Hindlimb muscle (tissue), 1 donor: ENCODE data around the gene GRIN3A. TPM values are rescaled to one million over a fixed set of nuclear protein-coding genes. Genes with fewer than 3 reads are reported as not detected.
"Not testable (repeated sequence)": the region's sequence is repeated elsewhere in the genome, so short reads cannot be mapped to it uniquely, and the experiment has no call there.

Source experiments
- DNase-seq: peaks from one replicate; pipeline ENCODE4 v3.0.0-alpha.2; 2013
- polyA plus RNA-seq: library from polyadenylated mRNA; unstranded; fragments of 120-200 nt; gene quantifications from one replicate; pipeline ENCODE4 v1.2.1, GENCODE V29; 2013; ENCODE audit not compliant: insufficient read length

The GRIN3A gene
- polyA plus RNA-seq, 1 donor, result 0.98 TPM

- no peak for DNase-seq
These were observed 163.6 kb downstream of the GRIN3A start for GRCh38 chr9:101574731-101575333.

GRCh38 chr9:101572316-101572715, 166.1 kb downstream of the GRIN3A start:
- no peak for DNase-seq

- DNase-seq, result no peak
These were observed 167.3 kb downstream of the GRIN3A start for GRCh38 chr9:101571114-101571513.

GRCh38 chr9:101569741-101570501, 168.5 kb downstream of the GRIN3A start:
- DNase-seq, result no peak

DNA sequence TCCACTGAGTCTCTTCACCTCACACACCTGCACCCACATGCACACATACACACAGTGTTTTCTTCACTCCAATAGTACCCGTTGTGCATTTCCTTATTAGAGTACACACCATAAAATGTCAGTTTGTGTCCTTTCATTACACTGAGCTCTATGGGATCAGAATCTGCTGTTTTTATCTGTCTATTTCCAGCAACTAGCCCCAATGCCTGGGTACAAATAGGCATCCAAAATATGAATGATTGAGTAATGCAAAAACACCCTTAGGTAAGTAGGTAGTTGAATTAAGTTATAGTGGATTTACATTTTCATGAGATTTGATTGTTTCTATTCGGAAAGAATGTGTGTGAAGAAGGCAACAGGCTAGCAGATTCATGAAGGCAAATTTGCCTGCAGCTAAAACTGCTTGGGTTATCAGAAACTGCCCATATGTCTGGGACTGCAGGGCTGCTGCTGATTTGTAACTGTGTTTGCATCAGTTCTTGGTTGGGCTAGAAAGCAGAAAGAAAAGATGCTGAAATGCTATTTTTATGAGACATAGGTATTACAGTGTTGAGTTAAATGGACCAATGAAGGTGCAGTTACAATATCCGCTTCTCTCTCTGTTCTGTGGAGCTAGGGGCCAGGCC, 170.6 kb downstream of the GRIN3A start:
- no peak for DNase-seq

- DNase-seq, result no peak
These were observed 171.3 kb downstream of the GRIN3A start for GRCh38 chr9:101566904-101567724.

GRCh38 chr9:101564252-101564651, 174.2 kb downstream of the GRIN3A start:
- DNase-seq, result no peak

- DNase-seq, result no peak
These were observed 175.5 kb downstream of the GRIN3A start for GRCh38 chr9:101562966-101563365.

- no peak for DNase-seq
These were observed 176.7 kb downstream of the GRIN3A start for GRCh38 chr9:101561740-101562139.

- not testable (repeated sequence) for DNase-seq
These were observed 188.9 kb downstream of the GRIN3A start for GRCh38 chr9:101549472-101550098.

- DNase-seq, result no peak
These were observed 195.2 kb downstream of the GRIN3A start for GRCh38 chr9:101543098-101543735.

DNA sequence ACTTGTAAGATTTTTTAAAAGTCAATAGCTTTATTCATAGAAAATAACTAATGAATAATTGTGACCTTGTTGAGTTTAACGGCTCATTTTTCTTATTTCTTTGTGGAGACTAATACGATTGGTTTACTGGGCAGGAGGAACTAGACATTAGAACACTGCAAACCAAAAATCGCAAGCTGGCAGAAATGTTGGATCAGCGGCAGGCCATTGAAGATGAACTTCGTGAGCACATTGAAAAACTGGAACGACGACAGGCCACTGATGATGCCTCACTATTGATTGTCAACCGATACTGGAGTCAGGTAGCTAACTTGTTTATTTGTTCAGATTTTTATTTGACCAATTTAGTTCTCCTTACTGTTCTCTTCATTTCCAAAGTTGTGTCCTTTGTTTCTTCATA, 198.4 kb downstream of the GRIN3A start:
- DNase-seq, result no peak

DNA sequence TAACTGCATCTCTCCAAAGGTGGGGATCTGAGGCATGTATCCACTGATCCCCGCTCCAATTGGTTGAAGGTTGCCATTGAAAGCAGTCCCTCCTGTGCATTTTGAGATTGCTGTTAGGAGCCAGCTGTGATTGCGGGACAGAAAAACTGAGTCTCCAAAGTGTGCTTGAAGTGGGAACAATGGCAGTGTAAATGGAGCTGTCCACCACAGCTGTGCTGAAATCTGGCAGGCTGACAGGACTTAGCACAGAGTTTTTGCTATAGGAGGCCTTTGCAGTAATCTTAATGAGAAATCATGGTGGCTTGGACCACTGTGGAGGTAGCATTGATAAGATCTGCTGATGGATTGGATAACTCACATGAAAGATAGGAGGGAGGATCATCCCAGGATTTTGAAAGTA, 201.5 kb downstream of the GRIN3A start:
- DNase-seq, result peak; percentile 19

DNA sequence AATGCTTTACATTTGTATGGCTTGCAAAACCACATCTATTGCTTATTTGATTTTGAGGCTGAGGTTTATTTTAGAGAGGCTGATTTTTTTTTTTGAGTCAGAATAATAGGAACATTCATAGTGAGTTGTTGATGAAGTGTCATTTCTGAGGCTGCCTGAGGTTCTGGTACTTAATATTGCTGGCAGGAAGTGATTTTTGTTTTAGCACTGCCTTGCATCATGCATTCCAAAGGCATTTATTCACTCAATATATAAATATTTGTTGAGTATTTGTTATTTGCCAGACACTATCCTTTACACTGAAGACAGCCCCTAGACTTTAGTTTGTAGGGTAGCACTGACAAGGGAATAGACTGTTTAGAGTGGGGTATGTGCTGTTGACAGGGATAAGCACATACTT, 202.1 kb downstream of the GRIN3A start:
- DNase-seq, result no peak

DNA sequence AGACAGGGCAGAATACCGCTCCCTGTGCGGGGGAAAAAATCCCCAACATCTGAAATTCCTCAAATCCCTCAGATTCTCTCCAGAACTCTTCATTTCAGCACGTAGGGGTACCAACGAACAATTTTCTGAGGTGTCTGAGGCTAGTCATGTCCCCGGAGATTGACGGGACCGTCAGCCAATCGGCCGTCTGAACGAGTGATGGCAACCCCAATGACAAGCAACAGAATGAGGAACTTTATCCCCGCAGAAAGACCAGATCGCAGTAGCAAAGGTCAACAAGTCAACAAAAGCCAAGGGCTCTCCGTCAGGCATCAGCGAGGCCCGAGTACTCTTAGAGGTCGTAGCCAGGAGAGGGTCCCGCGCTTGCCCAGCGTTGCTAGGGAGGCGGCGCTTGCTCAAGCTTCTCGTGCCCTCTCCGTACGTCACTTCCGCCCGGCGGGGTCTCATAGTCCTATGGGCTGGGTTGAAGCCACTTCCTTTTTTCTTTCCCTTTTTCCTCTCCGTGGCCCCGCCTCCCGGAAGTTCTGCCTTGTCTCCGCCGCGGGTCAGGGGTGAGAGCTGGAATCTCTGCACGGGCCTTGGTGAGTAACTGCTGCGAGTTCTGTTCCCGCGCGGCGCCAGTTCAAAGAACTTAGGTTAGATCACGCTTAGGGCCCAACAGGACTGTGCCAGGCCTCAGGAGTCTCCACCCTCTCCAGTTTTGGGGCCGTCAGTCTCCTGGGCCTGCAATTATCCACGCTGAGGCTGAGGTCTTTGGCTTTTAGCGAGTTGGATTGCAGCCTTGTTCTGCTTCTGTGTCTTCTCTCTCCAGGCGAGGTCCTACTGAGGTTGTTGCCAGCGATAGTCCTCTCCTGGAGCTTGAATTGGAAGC, 204.9 kb downstream of the GRIN3A start, which contains the start of gene RNF20:
Gene RNF20 (plus strand): TSS at position 520 of the 871 bp plus-strand sequence. CDS start 1,571 bp downstream, outside the sequence.
- DNase-seq, result peak; percentile 99

DNA sequence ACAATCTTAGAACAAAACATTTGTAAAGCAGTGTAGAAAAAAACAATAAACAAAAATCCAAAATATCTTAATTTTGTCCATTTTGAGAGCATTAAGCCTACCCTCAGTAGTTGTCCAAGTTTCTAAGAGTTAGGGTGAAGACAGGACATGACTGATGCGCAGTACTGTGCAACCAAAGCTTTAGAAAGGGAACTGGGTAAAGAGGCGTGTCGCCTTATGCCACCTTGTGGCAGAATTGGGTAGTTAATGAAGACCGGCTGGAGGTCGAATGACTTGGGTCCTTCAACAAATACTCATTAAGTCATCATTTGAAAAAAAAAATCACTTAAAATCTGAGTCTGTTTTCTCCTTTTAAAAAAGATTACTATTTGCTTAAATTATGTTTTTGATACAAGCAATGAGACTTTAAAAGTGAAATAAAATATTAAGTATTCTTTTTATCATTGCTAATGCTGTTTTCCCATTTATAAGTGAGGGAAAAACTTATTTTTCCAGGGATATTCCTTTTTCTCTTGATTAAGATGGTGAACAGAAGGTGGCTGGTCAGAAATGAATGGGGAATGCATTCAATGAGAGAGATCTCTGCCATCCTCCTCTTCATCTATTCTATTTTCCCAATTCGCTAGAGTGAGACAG, 208.3 kb downstream of the GRIN3A start:
- DNase-seq, result peak; percentile 55

GRCh38 chr9:101528015-101528414, 210.4 kb downstream of the GRIN3A start:
- DNase-seq, result no peak

- DNase-seq, result no peak
These were observed 211.4 kb downstream of the GRIN3A start for GRCh38 chr9:101527066-101527465.

- DNase-seq, result no peak
These were observed 214.1 kb downstream of the GRIN3A start for GRCh38 chr9:101524371-101524770.
